SU-DHL-6 (cell line): Measurements from ENCODE around the gene RNF2.

ENCODE experiments used
- H2AFZ ChIP-seq: fragments of 200-600 bp; sonication (generic); 2 replicates; pipeline ENCODE4 v1.6.1; 2014; ENCODE audit warnings: low read depth, mild to moderate bottlenecking, moderate library complexity, mixed read lengths, antibody characterized with exemption, low read length; ENCODE audit not compliant: severe bottlenecking
- H3F3A ChIP-seq: fragments of 200-600 bp; shearing (Covaris generic); 2 replicates; pipeline ENCODE4 v1.6.0; 2016; ENCODE audit warnings: antibody characterized with exemption, mild to moderate bottlenecking; ENCODE audit not compliant: insufficient read depth
- H3K27ac ChIP-seq: fragments of 200-600 bp; sonication (generic); 2 replicates; pipeline ENCODE4 v1.5.1; 2016; ENCODE audit warnings: low read depth, mild to moderate bottlenecking, low read length, moderate library complexity, mixed read lengths
- H3K27me3 ChIP-seq: fragments of 200-600 bp; sonication (generic), shearing (Covaris generic); 2 replicates; pipeline ENCODE4 v1.6.0; 2014; ENCODE audit warnings: mild to moderate bottlenecking, low read length
- H3K36me3 ChIP-seq: fragments of 200-600 bp; sonication (generic); 2 replicates; pipeline ENCODE4 v1.6.1; 2014; ENCODE audit warnings: mild to moderate bottlenecking, low read length, mixed read lengths
- H3K4me2 ChIP-seq: fragments of 300-600, 200-600 bp; shearing (Covaris generic), sonication (generic); 2 replicates; pipeline ENCODE4 v1.6.0; 2014; ENCODE audit warnings: low read length, low read depth, mild to moderate bottlenecking; ENCODE audit not compliant: poor library complexity, severe bottlenecking
- H3K4me3 ChIP-seq: fragments of 200-600 bp; sonication (generic); 2 replicates; pipeline ENCODE4 v1.5.1; 2014; ENCODE audit warnings: antibody characterized with exemption, low read length, mild to moderate bottlenecking, mixed read lengths; ENCODE audit not compliant: insufficient read depth, poor library complexity, severe bottlenecking
- H3K79me2 ChIP-seq: fragments of 200-600 bp; sonication (generic); 2 replicates; pipeline ENCODE4 v1.6.1; 2014; ENCODE audit warnings: mild to moderate bottlenecking, low read length, moderate library complexity; ENCODE audit not compliant: insufficient read depth
- H3K9ac ChIP-seq: fragments of 200-600 bp; sonication (generic); 2 replicates; pipeline ENCODE4 v1.7.0; 2014; ENCODE audit warnings: mild to moderate bottlenecking, low read length
- H3K9me2 ChIP-seq: fragments of 200-600 bp; sonication (generic); replicated peaks from 2 replicates; pipeline ENCODE4 v1.6.1; 2014; ENCODE audit warnings: low read length; ENCODE audit not compliant: insufficient read depth
- H3K9me3 ChIP-seq: fragments of 200-600 bp; sonication (generic); 2 replicates; pipeline ENCODE4 v1.6.1; 2014; ENCODE audit warnings: low read length, mixed read lengths; ENCODE audit not compliant: insufficient read depth
- H4K20me1 ChIP-seq: fragments of 200-600 bp; sonication (generic); 2 replicates; pipeline ENCODE4 v1.6.1; 2014; ENCODE audit warnings: low read depth, mild to moderate bottlenecking, antibody characterized with exemption, low read length, moderate library complexity, mixed read lengths
- CTCF ChIP-seq: fragments of 200-600 bp; sonication (generic); IDR thresholded peaks from one replicate; pipeline ENCODE4 v1.5.1; 2017; ENCODE audit warnings: antibody characterized with exemption, mild to moderate bottlenecking, low read length, moderate library complexity; ENCODE audit not compliant: insufficient read depth, poor library complexity, severe bottlenecking
- EZH2phosphoT487 ChIP-seq: fragments of 200-600 bp; sonication (generic), shearing (Covaris generic); conservative IDR thresholded peaks from 2 replicates; pipeline ENCODE4 v1.6.1; 2018; ENCODE audit warnings: mild to moderate bottlenecking, antibody characterized with exemption, low read length, moderate library complexity, mixed read lengths

Gene RNF2

GRCh38 chr1:185074307-185074706 lies 28.9 kb downstream of the RNF2 start:
- no peak for TF ChIP-seq EZH2phosphoT487
- TF ChIP-seq CTCF = no peak
- no peak overlapping the region for H3K9ac ChIP-seq

GRCh38 chr1:185075476-185075875 lies 30.1 kb downstream of the RNF2 start:
- H4K20me1 ChIP-seq = 0 out of 2 replicates have a peak, but pooled peaks cover 3% of the 10 kb centered on the region
- no peak overlapping the region for H3K4me3 ChIP-seq
- no peak overlapping the region for H3K9ac ChIP-seq
- no peaks in the 10 kb centered on the region for H3K9me3 ChIP-seq
- no peak for TF ChIP-seq CTCF
- no peak for TF ChIP-seq EZH2phosphoT487
- H3K27me3 ChIP-seq = no peaks in the 10 kb centered on the region
- no peaks in the 10 kb centered on the region for H3F3A ChIP-seq
- H3K9me2 ChIP-seq = no peaks in the 10 kb centered on the region
- no peak overlapping the region for H3K27ac ChIP-seq
- H2AFZ ChIP-seq = no peak overlapping the region
- peaks cover 73% of the 10 kb centered on the region for H3K79me2 ChIP-seq
- H3K36me3 ChIP-seq = no peaks in the 10 kb centered on the region
- H3K4me2 ChIP-seq = no peak overlapping the region

More at GRCh38 chr1:185074307-185074706, 28.9 kb downstream of the RNF2 start:
- no peak overlapping the region for H3K4me3 ChIP-seq
- 0 out of 2 replicates have a peak, but pooled peaks cover 3% of the 10 kb centered on the region for H4K20me1 ChIP-seq
- H3K9me2 ChIP-seq = no peaks in the 10 kb centered on the region
- H3K27me3 ChIP-seq = no peaks in the 10 kb centered on the region
- no peaks in the 10 kb centered on the region for H3K36me3 ChIP-seq
- 0 out of 2 replicates have a peak, but pooled peaks cover 2% of the 10 kb centered on the region for H3F3A ChIP-seq
- H3K79me2 ChIP-seq = peaks cover 70% of the 10 kb centered on the region
- H3K4me2 ChIP-seq = no peak overlapping the region
- no peak overlapping the region for H2AFZ ChIP-seq
- H3K9me3 ChIP-seq = no peaks in the 10 kb centered on the region
- H3K27ac ChIP-seq = no peak overlapping the region

GRCh38 chr1:185077374-185077773 lies 32.0 kb downstream of the RNF2 start:
- Histone ChIP-seq H3K9me2 (no peaks in the 10 kb centered on the region), H3K4me2 (no peak overlapping the region), H3K36me3 (no peaks in the 10 kb centered on the region), H4K20me1 (0 out of 2 replicates have a peak, but pooled peaks cover 6% of the 10 kb centered on the region), H3K4me3 (no peak overlapping the region), H3K79me2 (peaks cover 70% of the 10 kb centered on the region), H2AFZ (no peak overlapping the region), H3K9me3 (no peaks in the 10 kb centered on the region), H3K27ac (no peak overlapping the region), H3F3A (no peaks in the 10 kb centered on the region), H3K9ac (no peak overlapping the region), H3K27me3 (no peaks in the 10 kb centered on the region)
- TF ChIP-seq EZH2phosphoT487 (no peak), CTCF (no peak)
